ENCODE measurements around the gene ZNF277.

ZNF277 gene

GRCh38 chr7:112266141-112266540 is 59.6 kb downstream of the ZNF277 start:
- Histone ChIP-seq H3K79me2 (ENCODE audit: insufficient read depth, low read depth) (peaks cover 47% of the 10 kb centered on the region), H3K27me3 (ENCODE audit: insufficient read depth, low read depth) (no peaks in the 10 kb centered on the region), H3K36me3 (ENCODE audit: insufficient read depth) (no peaks in the 10 kb centered on the region), H3K4me1 (ENCODE audit: low read depth, poor library complexity, severe bottlenecking) (peaks cover 80% of the 10 kb centered on the region), H2AFZ (ENCODE audit: low read depth) (peak overlapping the region; percentile 20; the same call in 1 of the 2 replicates), H4K20me1 (ENCODE audit: insufficient read depth) (no peaks in the 10 kb centered on the region), H3K4me3 (IDR thresholded peaks at IDR 0.05; ENCODE audit: insufficient read depth, low read depth, low read length) (no peak overlapping the region), H3K4me2 (peak overlapping the region; percentile 95), H3K27ac (peak overlapping the region; percentile 78), H3K9ac (peak overlapping the region; percentile 31; the same call in 1 of the 2 replicates)
- TF ChIP-seq CTCF (conservative IDR thresholded peaks at IDR 0.05; ENCODE audit: low read depth, low read length) = no peak

- no peaks in the 10 kb centered on the region for H4K20me1 ChIP-seq (ENCODE audit: insufficient read depth)
- no peak overlapping the region for H3K4me3 ChIP-seq (IDR thresholded peaks at IDR 0.05; ENCODE audit: insufficient read depth, low read depth, low read length)
- H2AFZ ChIP-seq (ENCODE audit: low read depth) = peak overlapping the region; percentile 20; the same call in 1 of the 2 replicates
- no peaks in the 10 kb centered on the region for H3K27me3 ChIP-seq (ENCODE audit: insufficient read depth, low read depth)
- peak overlapping the region; percentile 78 for H3K27ac ChIP-seq
- H3K79me2 ChIP-seq (ENCODE audit: insufficient read depth, low read depth) = peaks cover 47% of the 10 kb centered on the region
- H3K36me3 ChIP-seq (ENCODE audit: insufficient read depth) = no peaks in the 10 kb centered on the region
- H3K4me2 ChIP-seq = peak overlapping the region; percentile 95
- no peak for TF ChIP-seq CTCF (conservative IDR thresholded peaks at IDR 0.05; ENCODE audit: low read depth, low read length)
- H3K4me1 ChIP-seq (ENCODE audit: low read depth, poor library complexity, severe bottlenecking) = peaks cover 74% of the 10 kb centered on the region
- peak overlapping the region; percentile 31; the same call in 1 of the 2 replicates for H3K9ac ChIP-seq
Measured at GRCh38 chr7:112266595-112267270, 60.2 kb downstream of the ZNF277 start.

DNA sequence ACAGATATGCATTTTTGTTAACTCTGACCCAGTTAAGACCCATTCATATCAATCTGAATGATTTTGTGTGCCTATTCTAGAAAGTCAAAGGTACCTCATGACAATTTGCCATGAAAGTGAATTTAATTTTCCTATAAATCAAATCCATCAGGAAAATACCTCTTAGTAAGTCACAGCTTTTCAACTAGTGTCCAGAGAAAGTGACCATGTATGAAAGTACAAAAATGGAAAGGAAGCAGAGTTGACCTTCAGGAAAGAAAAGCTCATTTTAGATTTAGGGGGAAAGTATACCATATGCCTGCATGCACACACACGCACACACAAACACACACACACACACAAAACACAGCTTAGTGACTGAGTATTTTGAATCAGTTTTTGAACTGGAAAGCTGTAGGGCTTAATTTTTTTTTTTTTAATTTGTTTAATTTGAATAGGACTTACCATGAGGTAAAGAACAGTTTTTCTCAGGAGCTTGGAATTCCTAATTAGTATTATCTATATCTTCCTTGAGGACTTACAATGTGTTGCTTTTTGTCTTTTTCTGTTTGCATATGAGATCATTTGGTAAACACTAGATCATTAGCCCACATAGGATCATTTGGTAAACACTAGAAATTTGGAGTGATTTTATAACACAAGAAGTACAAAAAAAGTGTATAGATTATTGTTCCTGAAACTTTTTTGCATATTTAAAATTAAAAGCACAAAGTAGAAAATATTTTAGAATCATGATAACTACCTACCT is 61.6 kb downstream of the ZNF277 start:
- Histone ChIP-seq H4K20me1 (ENCODE audit: insufficient read depth) (no peaks in the 10 kb centered on the region), H3K9ac (no peak overlapping the region), H3K79me2 (ENCODE audit: insufficient read depth, low read depth) (peaks cover 42% of the 10 kb centered on the region), H3K4me3 (IDR thresholded peaks at IDR 0.05; ENCODE audit: insufficient read depth, low read depth, low read length) (no peak overlapping the region), H2AFZ (ENCODE audit: low read depth) (no peak overlapping the region), H3K4me1 (ENCODE audit: low read depth, poor library complexity, severe bottlenecking) (peaks cover 70% of the 10 kb centered on the region), H3K4me2 (peak overlapping the region; percentile 95; the same call in 1 of the 2 replicates), H3K27me3 (ENCODE audit: insufficient read depth, low read depth) (no peaks in the 10 kb centered on the region), H3K36me3 (ENCODE audit: insufficient read depth) (no peaks in the 10 kb centered on the region), H3K27ac (peak overlapping the region; percentile 78; the same call in 1 of the 2 replicates)
- no peak for TF ChIP-seq CTCF (conservative IDR thresholded peaks at IDR 0.05; ENCODE audit: low read depth, low read length)

DNA sequence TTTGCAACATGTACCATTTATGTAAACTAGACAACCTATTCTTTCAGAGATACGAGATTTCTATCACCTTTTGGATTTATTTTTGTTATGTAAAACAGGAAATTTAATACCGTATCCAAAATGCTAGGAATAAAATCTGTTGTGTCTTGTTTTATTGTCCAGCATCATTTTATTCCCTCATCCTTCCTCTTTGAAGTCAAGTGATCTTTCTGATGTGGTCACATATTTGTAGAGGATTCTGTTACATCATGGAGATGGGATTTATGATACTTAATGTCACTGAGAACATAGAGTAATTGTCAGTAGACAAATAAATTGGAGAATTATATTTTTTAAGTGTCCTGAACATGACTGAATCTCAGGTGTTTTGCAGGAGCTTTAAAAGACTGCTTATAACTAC is 64.7 kb downstream of the ZNF277 start:
- Histone ChIP-seq H3K27me3 (ENCODE audit: insufficient read depth, low read depth) (no peaks in the 10 kb centered on the region), H3K4me1 (ENCODE audit: low read depth, poor library complexity, severe bottlenecking) (peaks cover 55% of the 10 kb centered on the region), H3K4me2 (no peak overlapping the region), H2AFZ (ENCODE audit: low read depth) (no peak overlapping the region), H3K9ac (no peak overlapping the region), H3K4me3 (IDR thresholded peaks at IDR 0.05; ENCODE audit: insufficient read depth, low read depth, low read length) (no peak overlapping the region), H4K20me1 (ENCODE audit: insufficient read depth) (no peaks in the 10 kb centered on the region), H3K27ac (no peak overlapping the region), H3K36me3 (ENCODE audit: insufficient read depth) (no peaks in the 10 kb centered on the region), H3K79me2 (ENCODE audit: insufficient read depth, low read depth) (peaks cover 19% of the 10 kb centered on the region; the same call in 1 of the 2 replicates)
- no peak for TF ChIP-seq CTCF (conservative IDR thresholded peaks at IDR 0.05; ENCODE audit: low read depth, low read length)

All from KMS-11 (cell line).